Measurements from ENCODE around the gene SLC25A29.

DNA sequence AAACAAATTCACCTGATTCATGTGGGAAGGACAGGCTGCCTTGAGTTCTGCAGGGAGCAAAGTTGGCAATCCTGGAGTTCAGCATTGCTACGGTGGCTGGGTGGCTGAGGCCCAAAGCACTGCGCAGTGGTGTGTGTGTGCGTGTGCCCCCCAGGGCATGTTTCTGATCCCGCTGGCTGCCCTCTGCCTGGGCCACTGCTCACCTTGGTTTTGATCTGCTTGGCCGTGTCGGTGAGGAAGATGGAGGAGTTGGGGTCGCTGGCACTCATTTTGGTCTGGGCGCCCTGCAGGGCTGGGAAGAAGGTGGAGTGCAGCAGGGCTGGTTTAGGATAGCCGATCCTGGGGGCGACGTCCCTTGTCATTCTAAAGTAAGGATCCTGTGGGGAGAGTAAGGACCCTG is 36.0 kb upstream of the SLC25A29 start:
- TF ChIP-seq POLR2AphosphoS5 (IDR thresholded peaks at IDR 0.05; ENCODE audit: borderline replicate concordance, low read depth, low read length) (no peak), EZH2 (IDR thresholded peaks at IDR 0.05) (no peak), FOXP2 (optimal IDR thresholded peaks at IDR 0.05; ENCODE audit: control extremely low read depth, extremely low read length, insufficient read depth) (no peak)
